SU-DHL-6 (cell line): ENCODE data around the gene GUK1.

Experiments used
- CTCF ChIP-seq: fragments of 200-600 bp; sonication (generic); IDR thresholded peaks from one replicate; pipeline ENCODE4 v1.5.1; 2017; ENCODE audit warnings: antibody characterized with exemption, mild to moderate bottlenecking, low read length, moderate library complexity; ENCODE audit not compliant: insufficient read depth, poor library complexity, severe bottlenecking
- EZH2phosphoT487 ChIP-seq: fragments of 200-600 bp; sonication (generic), shearing (Covaris generic); conservative IDR thresholded peaks from 2 replicates; pipeline ENCODE4 v1.6.1; 2018; ENCODE audit warnings: mild to moderate bottlenecking, antibody characterized with exemption, low read length, moderate library complexity, mixed read lengths

GRCh38 chr1:228147151-228147693 lies 7.1 kb downstream of the GUK1 start:
- no peak for TF ChIP-seq CTCF
- no peak for TF ChIP-seq EZH2phosphoT487
